Measurements from ENCODE around the gene FAM168A. TPM values are rescaled to one million over a fixed set of nuclear protein-coding genes. Genes with fewer than 3 reads are reported as not detected.

Gene FAM168A
- total and polyA plus RNA-seq, 9 of the 15 experiments (the other 6 are each of a cell fraction or from before 2014, with no cell fraction given) = 0.44 to 7.2 (median 2.9) TPM

- TF ChIP-seq DIDO1 (tag; IDR thresholded peaks at IDR 0.05; ENCODE audit: low read depth) = no peak
- no peak for TF ChIP-seq ESRRB (CRISPR knock-in tag; IDR thresholded peaks at IDR 0.05; ENCODE audit: borderline replicate concordance)
- no peak for TF ChIP-seq CBX1 (IDR thresholded peaks at IDR 0.05; ENCODE audit: low read depth)
- no peak for TF ChIP-seq ATF2 (CRISPR knock-in tag; IDR thresholded peaks at IDR 0.05)
- TF ChIP-seq BCL6 (CRISPR knock-in tag; IDR thresholded peaks at IDR 0.05) = no peak
- no peak for TF ChIP-seq PRDM10 (IDR thresholded peaks at IDR 0.05; ENCODE audit: partially characterized antibody)
- TF ChIP-seq FOXO4 (CRISPR knock-in tag; IDR thresholded peaks at IDR 0.05) = no peak
- TF ChIP-seq FUS (optimal IDR thresholded peaks at IDR 0.05; ENCODE audit: low read depth, low read length) = no peak
- TF ChIP-seq HINFP (tag; conservative IDR thresholded peaks at IDR 0.05; ENCODE audit: low read depth) = no peak
Observed at GRCh38 chr11:73382747-73383146, 215.2 kb downstream of the FAM168A start (continued).
